GM12878 (cell line): ENCODE data around the gene PPP2R5B.

Experiments
- EZH2 ChIP-seq: IDR thresholded peaks from 2 replicates; pipeline ENCODE4 v1.6.1; 2012; ENCODE audit warnings: low read depth, mild to moderate bottlenecking, control low read depth, inconsistent platforms, low read length, borderline replicate concordance; ENCODE audit not compliant: control insufficient read depth
- TF ChIP-seq, protein P1 (sequence below), 3 experiments: IDR thresholded peaks in 2 of 3; conservative IDR thresholded peaks in 1 of 3; 2 replicates each; pipeline ENCODE4 v1.5.1; 2011; ENCODE audit warnings: low read depth in 3 of 3, low read length in 3 of 3, mild to moderate bottlenecking in 3 of 3, control low read depth in 2 of 3, moderate library complexity in 2 of 3, inconsistent platforms in 1 of 3, mixed read lengths in 1 of 3; ENCODE audit not compliant: control insufficient read depth in 2 of 3, insufficient read depth in 1 of 3; ENCODE audit errors: extremely low read depth in 1 of 3

DNA sequence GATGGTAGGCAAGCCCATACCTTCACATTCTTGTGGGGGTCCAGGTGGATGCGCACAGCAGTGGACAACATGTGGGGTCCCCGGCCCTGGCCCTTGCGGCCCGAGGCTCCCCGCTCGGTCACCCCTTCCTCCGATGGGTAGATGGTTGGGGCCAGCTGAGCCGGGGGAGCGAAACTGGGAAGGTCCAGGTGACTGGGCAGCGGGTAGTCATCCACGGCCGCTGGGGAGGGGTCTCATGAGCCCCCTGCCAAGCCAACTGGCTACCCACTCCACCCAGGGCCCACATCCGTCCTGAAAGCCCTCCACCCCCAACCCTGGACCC, 18.2 kb upstream of the PPP2R5B start:
- no peak for TF ChIP-seq EZH2
- TF ChIP-seq, protein P1, sequence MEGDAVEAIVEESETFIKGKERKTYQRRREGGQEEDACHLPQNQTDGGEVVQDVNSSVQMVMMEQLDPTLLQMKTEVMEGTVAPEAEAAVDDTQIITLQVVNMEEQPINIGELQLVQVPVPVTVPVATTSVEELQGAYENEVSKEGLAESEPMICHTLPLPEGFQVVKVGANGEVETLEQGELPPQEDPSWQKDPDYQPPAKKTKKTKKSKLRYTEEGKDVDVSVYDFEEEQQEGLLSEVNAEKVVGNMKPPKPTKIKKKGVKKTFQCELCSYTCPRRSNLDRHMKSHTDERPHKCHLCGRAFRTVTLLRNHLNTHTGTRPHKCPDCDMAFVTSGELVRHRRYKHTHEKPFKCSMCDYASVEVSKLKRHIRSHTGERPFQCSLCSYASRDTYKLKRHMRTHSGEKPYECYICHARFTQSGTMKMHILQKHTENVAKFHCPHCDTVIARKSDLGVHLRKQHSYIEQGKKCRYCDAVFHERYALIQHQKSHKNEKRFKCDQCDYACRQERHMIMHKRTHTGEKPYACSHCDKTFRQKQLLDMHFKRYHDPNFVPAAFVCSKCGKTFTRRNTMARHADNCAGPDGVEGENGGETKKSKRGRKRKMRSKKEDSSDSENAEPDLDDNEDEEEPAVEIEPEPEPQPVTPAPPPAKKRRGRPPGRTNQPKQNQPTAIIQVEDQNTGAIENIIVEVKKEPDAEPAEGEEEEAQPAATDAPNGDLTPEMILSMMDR (IDR thresholded peaks at IDR 0.05 in 2 of 3, conservative IDR thresholded peaks at IDR 0.05 in 1 of 3; ENCODE audit: control insufficient read depth in 2 of 3, extremely low read depth in 1 of 3, insufficient read depth in 1 of 3, low read depth in 3 of 3, low read length in 3 of 3) = no peak
